Suppressor macrophage treated with lipopolysaccharide for 1 hour (primary cell): Measurements from ENCODE around the gene ZP2.
"Not testable (repeated sequence)": the region's sequence is repeated elsewhere in the genome, so short reads cannot be mapped to it uniquely, and the experiment has no call there.

ENCODE experiments used
- DNase-seq, 3 donors: peaks; one replicate each; pipeline ENCODE4 v3.0.0-alpha.2; 2020 to 2022

ZP2 gene

DNA sequence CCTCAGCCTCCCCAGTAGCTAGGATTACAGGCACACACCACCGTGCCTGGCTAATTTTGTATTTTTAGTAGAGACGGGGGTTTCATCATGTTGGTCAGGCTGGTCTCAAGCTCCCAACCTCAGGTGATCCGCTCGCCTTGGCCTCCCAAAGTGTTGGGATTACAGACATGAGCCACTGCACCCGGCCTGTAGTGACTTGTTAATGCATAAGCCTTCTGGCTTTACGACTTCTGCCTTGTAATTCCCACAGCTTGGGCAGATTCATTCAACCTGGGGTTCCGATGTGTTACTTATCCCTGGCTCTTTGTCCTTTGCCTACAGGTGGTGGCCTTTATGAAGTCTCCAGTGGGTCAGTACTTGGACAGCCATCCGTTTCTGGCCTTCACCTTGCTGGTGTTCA lies 41.3 kb downstream of the ZP2 start:
- not testable (repeated sequence) for DNase-seq

- no peak for DNase-seq
Measured at GRCh38 chr16:21169249-21169981, 42.0 kb downstream of the ZP2 start.

DNA sequence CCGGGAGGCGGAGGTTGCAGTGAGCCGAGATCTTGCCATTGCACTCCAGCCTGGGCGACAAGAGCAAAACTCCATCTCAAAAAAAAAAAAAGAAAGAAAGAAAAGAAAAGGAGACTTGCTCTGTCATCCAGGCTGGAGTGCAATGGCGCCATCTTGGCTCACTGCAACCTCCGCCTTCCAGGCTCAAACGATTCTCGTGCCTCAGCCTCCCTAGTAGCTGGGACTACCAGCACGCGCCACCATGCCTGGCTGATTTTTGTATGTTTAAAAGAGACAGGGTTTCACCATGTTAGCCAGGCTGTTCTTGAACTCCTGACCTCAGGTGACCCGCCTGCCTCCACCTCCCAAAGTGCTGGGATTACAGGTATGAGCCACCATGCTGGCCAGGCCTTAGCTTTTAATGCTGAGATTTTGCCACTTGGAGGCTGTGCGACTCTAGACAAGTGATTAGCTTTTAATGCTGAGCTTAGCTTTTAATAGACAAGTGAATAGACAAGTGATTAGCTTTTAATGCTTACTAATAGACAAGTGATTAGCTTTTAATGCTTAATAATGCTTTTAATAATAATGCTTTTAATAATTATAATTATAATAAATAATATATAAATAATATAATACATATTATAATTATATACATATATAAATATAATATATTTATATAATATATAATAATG lies 43.3 kb downstream of the ZP2 start:
- no peak for DNase-seq

GRCh38 chr16:21167360-21167759 lies 44.0 kb downstream of the ZP2 start:
- peak; percentile 40 to 64 (median 40) for DNase-seq

DNA sequence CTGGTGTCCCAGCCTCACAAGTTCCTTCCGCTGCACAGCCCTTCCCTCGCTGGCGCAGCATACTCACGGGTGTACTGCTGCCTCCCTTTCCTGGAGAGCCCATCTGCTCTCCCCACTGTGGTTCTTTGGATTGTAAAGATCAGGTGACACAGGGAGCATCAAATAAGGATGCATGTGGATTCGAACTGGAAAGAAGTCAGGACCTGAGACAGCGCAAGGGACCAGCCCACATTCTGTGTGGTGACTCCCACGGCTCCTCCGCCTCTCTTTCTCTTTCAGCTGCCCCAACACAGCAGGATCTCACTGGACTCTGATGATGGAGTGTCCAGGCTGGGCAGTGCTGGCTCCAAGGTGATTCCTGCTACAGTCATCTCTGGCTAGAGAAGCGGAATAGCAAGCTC lies 44.8 kb downstream of the ZP2 start:
- DNase-seq, result no peak

GRCh38 chr16:21164521-21165168 lies 46.7 kb downstream of the ZP2 start:
- DNase-seq, result no peak

GRCh38 chr16:21163576-21163975 lies 47.8 kb downstream of the ZP2 start:
- DNase-seq, result no peak

DNA sequence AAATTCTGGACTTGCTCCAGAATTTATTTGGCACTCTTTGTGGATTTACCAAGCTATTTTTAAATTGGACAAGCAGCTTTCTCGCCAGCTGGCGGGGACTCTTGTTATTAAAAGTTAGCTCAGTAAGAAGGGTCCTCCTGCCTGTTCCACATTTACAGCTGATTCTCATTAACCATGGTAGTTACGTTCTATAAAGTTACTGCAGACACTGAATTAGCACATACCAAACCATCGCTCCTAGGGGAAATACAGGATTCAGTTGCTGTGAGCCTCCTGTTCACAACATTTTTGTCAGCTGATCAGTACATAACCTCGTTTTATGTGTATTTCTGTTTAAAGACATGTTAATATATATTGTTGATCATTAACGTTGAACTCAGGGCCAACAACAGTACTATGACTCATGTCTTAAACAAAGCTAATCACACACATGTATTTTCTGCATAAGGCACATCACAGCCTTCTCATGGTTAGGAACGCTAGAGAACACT lies 48.7 kb downstream of the ZP2 start:
- DNase-seq, result no peak

DNA sequence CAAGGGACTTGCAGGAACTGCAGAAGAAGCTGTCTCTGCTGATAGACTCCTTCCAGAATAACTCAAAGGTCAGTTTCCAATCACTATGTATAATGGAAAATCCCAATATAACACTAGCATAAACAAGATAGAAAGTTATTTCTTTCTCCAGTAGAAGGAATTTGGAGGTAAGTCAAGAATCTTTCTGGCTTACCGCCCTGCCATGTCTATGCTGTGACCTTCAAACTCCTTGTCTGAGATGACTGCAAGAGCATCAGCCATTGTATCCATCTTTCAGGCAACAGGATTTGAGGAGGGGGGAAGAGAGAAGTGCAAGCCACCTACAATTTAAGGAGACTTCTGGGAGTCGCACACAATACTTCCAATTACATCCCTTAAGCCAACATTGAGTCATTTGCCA lies 50.2 kb downstream of the ZP2 start:
- no peak for DNase-seq

DNA sequence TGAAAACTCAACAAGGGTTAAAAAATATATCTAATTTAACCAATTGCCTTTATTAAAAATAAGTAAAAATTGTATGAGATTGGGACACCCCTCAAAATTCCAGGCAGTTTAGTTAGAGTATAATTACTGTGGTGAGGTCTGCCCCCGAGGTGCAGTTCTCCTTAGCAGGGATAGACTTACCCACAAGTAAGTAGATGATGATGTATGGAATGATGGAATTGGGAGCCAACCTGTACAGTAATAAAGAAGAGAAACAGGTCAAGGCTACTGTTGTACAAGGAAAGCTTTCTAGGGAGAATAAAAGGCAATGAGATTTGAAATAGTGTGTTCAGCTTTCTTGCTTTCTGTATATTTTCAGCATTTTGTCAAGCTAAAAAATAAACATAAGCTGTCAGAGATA lies 51.1 kb downstream of the ZP2 start:
- DNase-seq, result no peak

GRCh38 chr16:21159281-21159951 lies 52.0 kb downstream of the ZP2 start:
- DNase-seq, result peak; percentile 61 to 76 (median 71)

GRCh38 chr16:21158208-21159110 lies 52.9 kb downstream of the ZP2 start, which contains the start of gene LDAF1:
TSS of gene LDAF1 (plus strand) at chr16:21158674. CDS start at chr16:21161183, 2,509 bp downstream.
- DNase-seq, result peak; percentile 88 to 96 (median 91)

- DNase-seq, result peak in 2 of 3 donors; percentile 11 to 16
Measured at GRCh38 chr16:21157632-21158031, 53.7 kb downstream of the ZP2 start.

- DNase-seq, result peak; percentile 43 to 64 (median 63)
Measured at GRCh38 chr16:21156767-21157467, 54.5 kb downstream of the ZP2 start.

DNA sequence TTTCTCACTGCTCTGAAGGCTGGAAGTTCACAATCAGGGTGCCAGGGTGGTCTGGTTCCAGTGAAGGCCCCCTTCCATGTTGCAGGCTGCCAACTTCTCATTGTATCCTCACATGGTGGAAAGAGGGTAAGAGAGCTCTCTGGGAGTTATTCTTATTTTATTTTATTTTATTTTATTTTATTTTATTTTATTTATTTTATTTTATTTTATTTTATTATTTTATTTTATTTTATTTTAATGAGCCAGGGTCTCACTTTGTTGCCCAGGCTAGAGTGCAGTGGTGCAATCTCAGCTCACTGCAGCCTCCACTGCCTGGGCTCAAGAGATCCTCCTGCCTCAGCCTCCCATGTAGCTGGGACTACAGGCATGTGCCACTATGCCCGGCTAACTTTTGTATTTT lies 55.4 kb downstream of the ZP2 start:
- DNase-seq, result not testable (repeated sequence)

GRCh38 chr16:21153124-21153729 lies 58.1 kb downstream of the ZP2 start:
- not testable (repeated sequence) for DNase-seq

DNA sequence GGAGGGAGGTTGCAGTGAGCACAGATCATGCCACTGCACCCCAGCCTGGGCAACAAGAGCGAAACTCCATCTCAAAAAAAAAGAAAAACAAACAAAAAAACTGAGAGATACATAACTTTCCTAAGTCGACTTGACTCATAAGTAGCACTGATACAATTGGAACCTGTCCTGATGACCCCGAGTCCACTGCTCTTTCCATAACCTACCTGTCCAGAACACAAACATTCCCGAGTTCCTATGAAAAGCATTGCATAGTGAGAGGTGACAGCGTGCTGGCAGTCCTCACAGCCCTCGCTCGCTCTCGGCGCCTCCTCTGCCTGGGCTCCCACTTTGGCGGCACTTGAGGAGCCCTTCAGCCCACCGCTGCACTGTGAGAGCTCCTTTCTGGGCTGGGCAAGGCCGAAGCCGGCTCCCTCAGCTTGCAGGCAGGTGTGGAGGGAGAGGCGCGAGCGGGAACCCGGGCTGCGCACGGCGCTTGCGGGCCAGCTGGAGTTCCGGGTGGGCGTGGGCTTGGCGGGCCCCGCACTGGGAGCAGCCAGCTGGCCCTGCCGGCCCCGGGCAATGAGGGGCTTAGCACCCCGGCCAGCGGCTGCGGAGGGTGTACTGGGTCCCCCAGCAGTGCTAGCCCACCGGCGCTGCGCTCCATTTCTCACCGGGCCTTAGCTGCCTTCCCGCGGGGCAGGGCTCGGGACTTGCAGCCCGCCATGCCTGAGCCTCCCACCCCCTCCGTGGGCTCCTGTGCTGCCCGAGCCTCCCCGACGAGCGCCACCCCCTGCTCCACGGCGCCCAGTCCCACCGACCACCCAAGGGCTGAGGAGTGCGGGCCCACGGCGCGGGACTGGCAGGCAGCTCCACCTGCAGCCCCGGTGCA lies 59.0 kb downstream of the ZP2 start:
- DNase-seq, result not testable (repeated sequence)

DNA sequence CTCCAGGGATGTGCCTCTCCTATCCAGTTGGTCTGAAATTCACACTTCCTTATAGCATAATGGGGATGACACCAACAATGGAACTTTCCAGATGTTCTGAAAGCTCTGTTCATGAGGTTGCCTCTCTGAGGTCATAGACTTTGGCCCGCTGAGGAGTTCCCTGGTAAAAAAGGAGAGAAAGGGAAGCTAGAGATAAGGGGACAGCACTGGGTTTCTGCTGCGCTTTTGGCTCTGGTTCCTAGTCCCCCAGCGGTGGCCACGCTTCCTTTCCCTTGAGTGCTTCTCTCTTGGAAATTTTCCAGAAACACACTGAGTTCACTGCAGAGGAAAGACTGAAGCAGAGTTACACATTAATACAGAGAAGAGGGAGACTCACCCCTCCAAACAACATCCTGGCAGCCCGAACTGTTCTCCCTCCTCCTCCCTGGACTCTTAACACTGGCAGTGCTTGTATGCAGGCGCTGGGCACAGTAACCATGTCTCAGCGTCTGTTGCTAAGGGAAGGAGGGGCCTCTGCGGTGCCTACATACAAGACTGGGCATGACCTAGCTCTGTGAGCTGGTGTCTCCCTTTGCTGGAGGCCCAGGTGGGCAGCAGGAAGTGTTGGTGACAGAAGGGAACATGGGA lies 60.9 kb downstream of the ZP2 start, which contains the start of gene DNAH3:
Gene DNAH3, minus strand, starts transcription at position 472 of the 627 bp plus-strand sequence. CDS start 527 bp downstream, outside the sequence.
- peak; percentile 73 to 78 (median 76) for DNase-seq
